ENCODE measurements around the gene ARHGEF6.

Gene ARHGEF6

GRCh38 chrX:136711147-136711546 lies 69.6 kb downstream of the ARHGEF6 start:
- TF ChIP-seq CTCF (IDR thresholded peaks at IDR 0.05; ENCODE audit: low read depth, low read length) (peak; percentile 18), POLR2A (IDR thresholded peaks at IDR 0.05; ENCODE audit: extremely low read depth, insufficient read length) (no peak)
- DNase-seq (ENCODE audit: low read depth) = peak; percentile 47
- no peak overlapping the region for H3K4me3 ChIP-seq (ENCODE audit: low read depth, low read length)

GRCh38 chrX:136710325-136710951 lies 70.3 kb downstream of the ARHGEF6 start:
- TF ChIP-seq MAX (IDR thresholded peaks at IDR 0.05; ENCODE audit: low read depth, low read length) = no peak
- TF ChIP-seq MYC (IDR thresholded peaks at IDR 0.05; ENCODE audit: low read depth, low read length) = no peak
- no peak for TF ChIP-seq CTCF (IDR thresholded peaks at IDR 0.05; ENCODE audit: low read depth, low read length)
- TF ChIP-seq POLR2A (IDR thresholded peaks at IDR 0.05; ENCODE audit: extremely low read depth, insufficient read length) = no peak
- DNase-seq (ENCODE audit: low read depth) = no peak
- no peak overlapping the region for H3K4me3 ChIP-seq (ENCODE audit: low read depth, low read length)

- H3K4me3 ChIP-seq (ENCODE audit: low read depth, low read length) = no peak overlapping the region
- peak; percentile 9 for DNase-seq (ENCODE audit: low read depth)
- TF ChIP-seq POLR2A (IDR thresholded peaks at IDR 0.05; ENCODE audit: extremely low read depth, insufficient read length) (no peak), MAX (IDR thresholded peaks at IDR 0.05; ENCODE audit: low read depth, low read length) (no peak), MYC (IDR thresholded peaks at IDR 0.05; ENCODE audit: low read depth, low read length) (no peak), CTCF (IDR thresholded peaks at IDR 0.05; ENCODE audit: low read depth, low read length) (no peak)
Observed at GRCh38 chrX:136708348-136708747, 72.4 kb downstream of the ARHGEF6 start.

- TF ChIP-seq CTCF (IDR thresholded peaks at IDR 0.05; ENCODE audit: low read depth, low read length) = no peak
- no peak for TF ChIP-seq POLR2A (IDR thresholded peaks at IDR 0.05; ENCODE audit: extremely low read depth, insufficient read length)
- TF ChIP-seq MAX (IDR thresholded peaks at IDR 0.05; ENCODE audit: low read depth, low read length) = no peak
- DNase-seq (ENCODE audit: low read depth) = no peak
Observed at GRCh38 chrX:136697156-136697555, 83.6 kb downstream of the ARHGEF6 start.

GRCh38 chrX:136694431-136695087 lies 86.2 kb downstream of the ARHGEF6 start:
- no peak for TF ChIP-seq MAX (IDR thresholded peaks at IDR 0.05; ENCODE audit: low read depth, low read length)
- TF ChIP-seq MYC (IDR thresholded peaks at IDR 0.05; ENCODE audit: low read depth, low read length) = no peak
- peak; percentile 50 for TF ChIP-seq CTCF (IDR thresholded peaks at IDR 0.05; ENCODE audit: low read depth, low read length)
- no peak for TF ChIP-seq POLR2A (IDR thresholded peaks at IDR 0.05; ENCODE audit: extremely low read depth, insufficient read length)
- no peak overlapping the region for H3K4me3 ChIP-seq (ENCODE audit: low read depth, low read length)
- peak; percentile 52 for DNase-seq (ENCODE audit: low read depth)

More at GRCh38 chrX:136697156-136697555, 83.6 kb downstream of the ARHGEF6 start:
- H3K4me3 ChIP-seq (ENCODE audit: low read depth, low read length) = no peak overlapping the region
